Subcutaneous abdominal adipose tissue (tissue), 5 donors: ENCODE measurements around the gene YPEL4.
"Not testable (repeated sequence)": the region's sequence is repeated elsewhere in the genome, so short reads cannot be mapped to it uniquely, and the experiment has no call there.

ENCODE experiments used
- H3K27ac ChIP-seq: one replicate; pipeline ENCODE4 v1.7.0; 2013; ENCODE audit warnings: low read depth, mild to moderate bottlenecking, inconsistent platforms, low read length, moderate library complexity
- H3K27me3 ChIP-seq, 5 donors: one replicate each; pipeline ENCODE4 v1.7.0; 2013; ENCODE audit warnings: low read length in 5 of 5, inconsistent platforms in 1 of 5; ENCODE audit not compliant: control insufficient read depth in 5 of 5, insufficient read depth in 4 of 5
- H3K36me3 ChIP-seq, 5 donors: one replicate each; pipeline ENCODE4 v1.7.0; 2013; ENCODE audit warnings: low read length in 5 of 5; ENCODE audit not compliant: control insufficient read depth in 5 of 5, insufficient read depth in 5 of 5
- H3K4me1 ChIP-seq, 5 donors: one replicate each; pipeline ENCODE4 v1.7.0; 2013; ENCODE audit warnings: low read length in 5 of 5, mild to moderate bottlenecking in 3 of 5, moderate library complexity in 1 of 5; ENCODE audit not compliant: control insufficient read depth in 5 of 5, insufficient read depth in 5 of 5
- H3K4me3 ChIP-seq, 5 donors: one replicate each; pipeline ENCODE4 v1.7.0; 2013; ENCODE audit warnings: low read length in 5 of 5, low read depth in 1 of 5
- H3K9ac ChIP-seq, 5 donors: one replicate each; pipeline ENCODE4 v1.7.0; 2013; ENCODE audit warnings: low read length in 5 of 5, mild to moderate bottlenecking in 4 of 5, moderate library complexity in 3 of 5
- H3K9me3 ChIP-seq, 5 donors: one replicate each; pipeline ENCODE4 v1.7.0; 2013; ENCODE audit warnings: low read length in 5 of 5; ENCODE audit not compliant: control insufficient read depth in 5 of 5
- donor health status: healthy.
- donor health status: healthy.
- donor health status: healthy.
- donor health status: healthy.
- donor health status: healthy.

YPEL4 gene

GRCh38 chr11:57649826-57650738 is at the start of gene YPEL4:
TSS of gene YPEL4 (minus strand) at chr11:57649912. CDS start at chr11:57647107, 2,805 bp downstream.
- Histone ChIP-seq H3K9ac (peak within 1 kb of the TSS in 3 of 5 donors; percentile 28 to 42 (median 37)), H3K27ac (no peak within 1 kb of the TSS), H3K36me3 (no peaks in the 10 kb centered on the region), H3K27me3 (peaks cover 33 to 48% (median 39%) of the 10 kb centered on the region in 5 donors), H3K4me1 (peaks cover 0 to 53% (median 38%) of the 10 kb centered on the region in 5 donors), H3K9me3 (no peaks in the 10 kb centered on the region), H3K4me3 (peak within 1 kb of the TSS; percentile 46 to 64 (median 57))

GRCh38 chr11:57698843-57699365 is 49.2 kb upstream of the YPEL4 start:
- Histone ChIP-seq H3K36me3 (peaks cover 12 to 84% (median 75%) of the 10 kb centered on the region in 5 donors), H3K27me3 (no peaks in the 10 kb centered on the region), H3K4me1 (peaks cover 0 to 2% (median 0%) of the 10 kb centered on the region in 5 donors), H3K9ac (no peak overlapping the region), H3K27ac (no peak overlapping the region), H3K4me3 (no peak overlapping the region), H3K9me3 (no peaks in the 10 kb centered on the region)

GRCh38 chr11:57690474-57690873 is 40.8 kb upstream of the YPEL4 start:
- H3K27me3 ChIP-seq, H3K4me3 ChIP-seq, H3K27ac ChIP-seq, H3K9me3 ChIP-seq, H3K4me1 ChIP-seq, H3K9ac ChIP-seq: not testable (repeated sequence)
- peaks cover 19 to 77% (median 73%) of the 10 kb centered on the region in 5 donors for H3K36me3 ChIP-seq

- H3K4me1 ChIP-seq, result peaks cover 0 to 19% (median 13%) of the 10 kb centered on the region in 5 donors
- no peak overlapping the region for H3K27ac ChIP-seq
- H3K27me3 ChIP-seq, result no peaks in the 10 kb centered on the region
- H3K4me3 ChIP-seq, result no peak overlapping the region
- H3K9ac ChIP-seq, result peak overlapping the region in 1 of 5 donors; percentile 39
- no peaks in the 10 kb centered on the region for H3K9me3 ChIP-seq
- peaks cover 11 to 54% (median 42%) of the 10 kb centered on the region in 5 donors for H3K36me3 ChIP-seq
Observed at GRCh38 chr11:57681168-57681567, 31.5 kb upstream of the YPEL4 start.

GRCh38 chr11:57680552-57680874 is 30.8 kb upstream of the YPEL4 start:
- no peaks in the 10 kb centered on the region for H3K27me3 ChIP-seq
- peak overlapping the region in 1 of 5 donors; percentile 25 for H3K9ac ChIP-seq
- no peak overlapping the region for H3K4me3 ChIP-seq
- peaks cover 18 to 55% (median 38%) of the 10 kb centered on the region in 5 donors for H3K36me3 ChIP-seq
- no peaks in the 10 kb centered on the region for H3K9me3 ChIP-seq
- H3K4me1 ChIP-seq, result peaks cover 0 to 19% (median 13%) of the 10 kb centered on the region in 5 donors
- peak overlapping the region; percentile 38 for H3K27ac ChIP-seq

- H3K4me1 ChIP-seq, result peaks cover 0 to 19% (median 13%) of the 10 kb centered on the region in 5 donors
- no peaks in the 10 kb centered on the region for H3K9me3 ChIP-seq
Observed at GRCh38 chr11:57679396-57679795, 29.7 kb upstream of the YPEL4 start.

GRCh38 chr11:57675176-57675941 is 25.6 kb upstream of the YPEL4 start:
- H3K9ac ChIP-seq, result peak overlapping the region in 1 of 5 donors; percentile 13
- H3K27me3 ChIP-seq, result no peaks in the 10 kb centered on the region
- H3K27ac ChIP-seq, result no peak overlapping the region
- H3K36me3 ChIP-seq, result peaks cover 34 to 52% (median 42%) of the 10 kb centered on the region in 5 donors
- H3K4me1 ChIP-seq, result peaks cover 0 to 15% (median 13%) of the 10 kb centered on the region in 5 donors
- H3K9me3 ChIP-seq, result no peaks in the 10 kb centered on the region
- H3K4me3 ChIP-seq, result no peak overlapping the region

More at GRCh38 chr11:57679396-57679795, 29.7 kb upstream of the YPEL4 start:
- Histone ChIP-seq H3K27me3 (no peaks in the 10 kb centered on the region), H3K36me3 (peaks cover 25 to 53% (median 37%) of the 10 kb centered on the region in 5 donors), H3K4me3 (no peak overlapping the region), H3K9ac (no peak overlapping the region), H3K27ac (no peak overlapping the region)

- no peak overlapping the region for H3K4me3 ChIP-seq
- no peak overlapping the region for H3K27ac ChIP-seq
- peaks cover 34 to 52% (median 42%) of the 10 kb centered on the region in 5 donors for H3K36me3 ChIP-seq
- H3K9me3 ChIP-seq, result no peaks in the 10 kb centered on the region
- H3K27me3 ChIP-seq, result no peaks in the 10 kb centered on the region
- H3K4me1 ChIP-seq, result peaks cover 0 to 14% (median 9%) of the 10 kb centered on the region in 5 donors
- peak overlapping the region in 1 of 5 donors; percentile 3 for H3K9ac ChIP-seq
Observed at GRCh38 chr11:57674251-57674650, 24.5 kb upstream of the YPEL4 start.

GRCh38 chr11:57668434-57668782 is 18.7 kb upstream of the YPEL4 start:
- Histone ChIP-seq H3K27me3 (no peaks in the 10 kb centered on the region), H3K36me3 (peaks cover 15 to 17% (median 15%) of the 10 kb centered on the region in 5 donors), H3K9ac (peak overlapping the region; percentile 98 to 99 (median 98)), H3K27ac (peak overlapping the region; percentile 98), H3K4me1 (peaks cover 0 to 28% (median 25%) of the 10 kb centered on the region in 5 donors), H3K9me3 (no peaks in the 10 kb centered on the region), H3K4me3 (peak overlapping the region; percentile 88 to 97 (median 93))
